Activated CD8-positive, alpha-beta T cell treated with anti-CD3 and anti-CD28 coated beads for 36 hours (primary cell): ENCODE results near the gene MIER1. TPM values are rescaled to one million over a fixed set of nuclear protein-coding genes. Genes with fewer than 3 reads are reported as not detected.

Source experiments
- ATAC-seq: fragments of 200-7000 bp; cut with Tn5 transposase; one replicate; pipeline ENCODE4 v1.10.0; 2021; ENCODE audit warnings: mild to moderate bottlenecking, moderate library complexity
- CTCF ChIA-PET: fragments of 350-600 bp; sonication (Branson Sonifier 250); formaldehyde crosslinking; loops from one replicate; lab custom pipeline; 2021; ENCODE audit warnings: antibody characterized with exemption; lab: Charles Lee
- POLR2A ChIA-PET: fragments of 350-600 bp; sonication (Branson Sonifier 250); formaldehyde crosslinking; loops from one replicate; lab custom pipeline; 2021; ENCODE audit warnings: antibody characterized with exemption; lab: Charles Lee
- DNase-seq: peaks from one replicate; pipeline ENCODE4 v3.0.0-alpha.2; 2020
- H3K27ac Mint-ChIP-seq: one replicate; pipeline ENCODE4 v1.8.0; 2021; ENCODE audit warnings: mild to moderate bottlenecking, mixed read lengths
- H3K27me3 Mint-ChIP-seq: one replicate; pipeline ENCODE4 v1.8.0; 2021; ENCODE audit warnings: mixed read lengths
- H3K36me3 Mint-ChIP-seq: one replicate; pipeline ENCODE4 v1.8.0; 2021; ENCODE audit warnings: low read depth, mixed read lengths
- H3K4me1 Mint-ChIP-seq: one replicate; pipeline ENCODE4 v1.8.0; 2021; ENCODE audit warnings: low read depth, mixed read lengths
- H3K4me3 Mint-ChIP-seq: one replicate; pipeline ENCODE4 v1.8.0; 2021; ENCODE audit warnings: mild to moderate bottlenecking, moderate library complexity, mixed read lengths
- H3K9me3 Mint-ChIP-seq: one replicate; pipeline ENCODE4 v1.8.0; 2021; ENCODE audit warnings: mixed read lengths
- CTCF ChIP-seq: fragments of 200-600 bp; IDR thresholded peaks from one replicate; pipeline ENCODE4 v1.8.0; 2022; ENCODE audit warnings: antibody characterized with exemption, mild to moderate bottlenecking
- intact Hi-C: fragments of 100-400 bp; cut with micrococcal nuclease; formaldehyde crosslinking; loops from one replicate; pipeline ENCODE4 v1.10.0; 2022
- total RNA-seq, 2 experiments: library from RNA; stranded (reverse); gene quantifications; one replicate each; pipeline ENCODE4 v1.2.3, GENCODE V29; 2021

Gene MIER1
- total RNA-seq, 2 experiments from 2014 or later = 39.8 to 41.8 TPM

GRCh38 chr1:66933887-66934700 is 9.3 kb downstream of the MIER1 start:
- no peak for ATAC-seq
- POLR2A ChIA-PET = interaction anchor here (0.6 to 1.5 kb wide), 3 partner anchors 10 to 119 kb away, joined by 3 to 7 read pairs (median 3); partner anchors contain the start of genes DNAI4 and SLC35D1
- Mint-ChIP-seq H3K27me3 (no peaks in the 10 kb centered on the region), H3K36me3 (peaks cover 34% of the 10 kb centered on the region), H3K27ac (peak overlapping the region; percentile 86), H3K4me1 (peaks cover 61% of the 10 kb centered on the region), H3K4me3 (peak overlapping the region; percentile 97), H3K9me3 (no peaks in the 10 kb centered on the region)
- CTCF ChIA-PET = interaction anchor here (0.6 to 1.5 kb wide), 6 partner anchors 9 to 219 kb away, joined by 3 to 5 read pairs (median 3); partner anchors contain the start of genes DNAI4 and MIER1
- no peak for DNase-seq
- TF ChIP-seq CTCF = no peak
- intact Hi-C loops = loop anchor here (5.0 to 10.0 kb wide), 2 partner anchors 147 to 649 kb away; no protein-coding TSS in a partner anchor

- peaks cover 31% of the 10 kb centered on the region for H3K36me3 Mint-ChIP-seq
- intact Hi-C loops = loop anchor here (10.0 kb wide), 1 partner anchor 653 kb away; no protein-coding TSS in a partner anchor
- CTCF ChIA-PET = interaction anchor here (0.9 to 1.5 kb wide), 2 partner anchors 13 to 59 kb away, joined by 3 read pairs; partner anchors contain the start of genes DNAI4 and MIER1
- no peak overlapping the region for H3K4me3 Mint-ChIP-seq
- H3K27me3 Mint-ChIP-seq = no peaks in the 10 kb centered on the region
- no peaks in the 10 kb centered on the region for H3K9me3 Mint-ChIP-seq
- DNase-seq (no peak), ATAC-seq (no peak)
- POLR2A ChIA-PET = interaction anchor here (0.8 kb wide), 1 partner anchor 11 kb away, joined by 4 read pairs; no protein-coding TSS in a partner anchor
- peaks cover 78% of the 10 kb centered on the region for H3K4me1 Mint-ChIP-seq
- no peak for TF ChIP-seq CTCF
- peak overlapping the region; percentile 15 for H3K27ac Mint-ChIP-seq
These were observed 12.9 kb downstream of the MIER1 start for GRCh38 chr1:66937529-66938234.

- Mint-ChIP-seq H3K27ac (no peak overlapping the region), H3K9me3 (no peaks in the 10 kb centered on the region), H3K27me3 (no peaks in the 10 kb centered on the region), H3K4me3 (no peak overlapping the region), H3K4me1 (peaks cover 77% of the 10 kb centered on the region), H3K36me3 (peaks cover 34% of the 10 kb centered on the region)
- DNase-seq (no peak), ATAC-seq (no peak)
- intact Hi-C loops = loop anchor here (10.0 kb wide), 1 partner anchor 654 kb away; no protein-coding TSS in a partner anchor
- POLR2A ChIA-PET = interaction anchor here (0.8 kb wide), 1 partner anchor 10 kb away, joined by 4 read pairs; no protein-coding TSS in a partner anchor
- CTCF ChIA-PET = no interaction called here
- TF ChIP-seq CTCF = no peak
These were observed 13.8 kb downstream of the MIER1 start for GRCh38 chr1:66938613-66939012.

- intact Hi-C loops = no loop called here
- TF ChIP-seq CTCF = no peak
These were observed 16.2 kb downstream of the MIER1 start for GRCh38 chr1:66940981-66941380.

More at GRCh38 chr1:66940981-66941380, 16.2 kb downstream of the MIER1 start:
- Mint-ChIP-seq H3K36me3 (peaks cover 28% of the 10 kb centered on the region), H3K4me3 (no peak overlapping the region), H3K27me3 (no peaks in the 10 kb centered on the region), H3K4me1 (peaks cover 63% of the 10 kb centered on the region), H3K27ac (no peak overlapping the region), H3K9me3 (no peaks in the 10 kb centered on the region)
- ATAC-seq (no peak), DNase-seq (no peak)
- ChIA-PET POLR2A (no interaction called here), CTCF (interaction anchor here (1.6 kb wide), 1 partner anchor 14 kb away, joined by 4 read pairs; no protein-coding TSS in a partner anchor)
